ENCODE measurements around the gene MPC1L. TPM values are rescaled to one million over a fixed set of nuclear protein-coding genes. Genes with fewer than 3 reads are reported as not detected.
"Not testable (repeated sequence)": the region's sequence is repeated elsewhere in the genome, so short reads cannot be mapped to it uniquely, and the experiment has no call there.

The MPC1L gene
- not detected for total RNA-seq

- CTCF ChIA-PET = no interaction called here
- POLR2A ChIA-PET = no interaction called here
Measured at GRCh38 chrX:40623139-40623536, at the start of gene MPC1L. MPC1L (plus strand) TSS chrX:40623428; CDS start chrX:40623566, 138 bp downstream.

- CTCF ChIA-PET = interaction anchor here (0.7 to 0.8 kb wide), 3 partner anchors 28 to 40 kb away, joined by 3 to 6 read pairs (median 3); no protein-coding TSS in a partner anchor
- POLR2A ChIA-PET = no interaction called here
Measured at GRCh38 chrX:40573763-40574162, 49.5 kb upstream of the MPC1L start.

- CTCF ChIA-PET = not testable (repeated sequence)
Measured at GRCh38 chrX:40575411-40575810, 47.8 kb upstream of the MPC1L start.

GRCh38 chrX:40576291-40576690, 46.9 kb upstream of the MPC1L start:
- CTCF ChIA-PET = no interaction called here
- POLR2A ChIA-PET = no interaction called here

More at GRCh38 chrX:40575411-40575810, 47.8 kb upstream of the MPC1L start:
- POLR2A ChIA-PET = interaction anchor here (0.6 kb wide), 1 partner anchor 510 kb away, joined by 3 read pairs; the partner anchor contains the start of gene USP9X

- POLR2A ChIA-PET = no interaction called here
Measured at GRCh38 chrX:40578039-40578695, 45.1 kb upstream of the MPC1L start.

GRCh38 chrX:40579141-40579540, 44.1 kb upstream of the MPC1L start:
- CTCF ChIA-PET = no interaction called here

More at GRCh38 chrX:40578039-40578695, 45.1 kb upstream of the MPC1L start:
- CTCF ChIA-PET = interaction anchor here (0.6 kb wide), 1 partner anchor 24 kb away, joined by 3 read pairs; no protein-coding TSS in a partner anchor

GRCh38 chrX:40579900-40580536, 43.2 kb upstream of the MPC1L start:
- ChIA-PET POLR2A (interaction anchor here (0.7 to 1.4 kb wide), 4 partner anchors 10 to 505 kb away, joined by 3 to 4 read pairs (median 4); partner anchors contain the start of gene USP9X), CTCF (interaction anchor here (1.0 kb wide), 1 partner anchor 36 kb away, joined by 5 read pairs; no protein-coding TSS in a partner anchor)

More at GRCh38 chrX:40579141-40579540, 44.1 kb upstream of the MPC1L start:
- POLR2A ChIA-PET = no interaction called here

- POLR2A ChIA-PET = interaction anchor here (0.5 to 1.4 kb wide), 5 partner anchors 9 to 753 kb away, joined by 3 to 10 read pairs (median 4); partner anchors contain the start of gene USP9X
Measured at GRCh38 chrX:40580537-40581335, 42.5 kb upstream of the MPC1L start, which contains the start of gene ATP6AP2. ATP6AP2 (plus strand) TSS chrX:40580970; CDS start chrX:40581066, 96 bp downstream.

GRCh38 chrX:40581336-40581920, 41.8 kb upstream of the MPC1L start:
- POLR2A ChIA-PET = interaction anchor here (0.7 to 1.4 kb wide), 3 partner anchors 8 to 65 kb away, joined by 3 to 4 read pairs (median 3); no protein-coding TSS in a partner anchor
- CTCF ChIA-PET = interaction anchor here (0.7 kb wide), 1 partner anchor 38 kb away, joined by 3 read pairs; no protein-coding TSS in a partner anchor

More at GRCh38 chrX:40580537-40581335, 42.5 kb upstream of the MPC1L start, which contains the start of gene ATP6AP2:
- CTCF ChIA-PET = interaction anchor here (0.7 to 1.0 kb wide), 2 partner anchors 36 to 37 kb away, joined by 3 to 5 read pairs; no protein-coding TSS in a partner anchor

GRCh38 chrX:40582178-40582577, 41.0 kb upstream of the MPC1L start:
- CTCF ChIA-PET, POLR2A ChIA-PET: not testable (repeated sequence)

- ChIA-PET CTCF (interaction anchor here (0.6 kb wide), 1 partner anchor 701 kb away, joined by 4 read pairs; no protein-coding TSS in a partner anchor), POLR2A (no interaction called here)
Measured at GRCh38 chrX:40582811-40583210, 40.4 kb upstream of the MPC1L start.

- CTCF ChIA-PET, POLR2A ChIA-PET: not testable (repeated sequence)
Measured at GRCh38 chrX:40587623-40588022, 35.6 kb upstream of the MPC1L start.

- CTCF ChIA-PET = not testable (repeated sequence)
- POLR2A ChIA-PET = interaction anchor here (0.7 kb wide), 2 partner anchors 9 to 19 kb away, joined by 3 read pairs; partner anchors contain the start of gene ATP6AP2
Measured at GRCh38 chrX:40589616-40590321, 33.5 kb upstream of the MPC1L start.

GRCh38 chrX:40603446-40603845, 19.8 kb upstream of the MPC1L start:
- ChIA-PET CTCF (no interaction called here), POLR2A (no interaction called here)

GRCh38 chrX:40607381-40607780, 15.8 kb upstream of the MPC1L start:
- POLR2A ChIA-PET = no interaction called here
- CTCF ChIA-PET = no interaction called here

- CTCF ChIA-PET = no interaction called here
- POLR2A ChIA-PET = no interaction called here
Measured at GRCh38 chrX:40612511-40612910, 10.7 kb upstream of the MPC1L start.

GRCh38 chrX:40615976-40616375, 7.3 kb upstream of the MPC1L start:
- POLR2A ChIA-PET = no interaction called here

GRCh38 chrX:40617566-40617965, 5.7 kb upstream of the MPC1L start:
- POLR2A ChIA-PET = no interaction called here
- CTCF ChIA-PET = no interaction called here

More at GRCh38 chrX:40615976-40616375, 7.3 kb upstream of the MPC1L start:
- CTCF ChIA-PET = no interaction called here

Measured in activated CD8-positive, alpha-beta memory T cell treated with anti-CD3 and anti-CD28 coated beads for 36 hours (primary cell).